AG09309 (cell line): ENCODE results near the gene PLOD3.

Experiments
- DNase-seq: peaks from one replicate; pipeline ENCODE4 v3.0.0-alpha.2; 2010; ENCODE audit warnings: low read depth
- H3K4me3 ChIP-seq: 2 replicates; pipeline ENCODE4 v1.5.1; 2011; ENCODE audit warnings: mild to moderate bottlenecking, low read depth, low read length, moderate library complexity; ENCODE audit not compliant: control insufficient read depth
- CTCF ChIP-seq: IDR thresholded peaks from 2 replicates; pipeline ENCODE4 v1.5.1; 2011; ENCODE audit warnings: mild to moderate bottlenecking, low read depth, low read length, inconsistent platforms; ENCODE audit not compliant: insufficient read depth, control insufficient read depth; ENCODE audit errors: missing control alignments

The PLOD3 gene

GRCh38 chr7:101160910-101161309 lies 56.5 kb downstream of the PLOD3 start:
- DNase-seq, result no peak
- TF ChIP-seq CTCF, result no peak
- H3K4me3 ChIP-seq, result no peak overlapping the region

- H3K4me3 ChIP-seq, result no peak overlapping the region
- no peak for TF ChIP-seq CTCF
- no peak for DNase-seq
These were observed 57.4 kb downstream of the PLOD3 start for GRCh38 chr7:101159696-101160674.

GRCh38 chr7:101156866-101157589 lies 60.4 kb downstream of the PLOD3 start:
- no peak for DNase-seq
- H3K4me3 ChIP-seq, result no peak overlapping the region
- TF ChIP-seq CTCF, result no peak

GRCh38 chr7:101156277-101156676 lies 61.1 kb downstream of the PLOD3 start:
- H3K4me3 ChIP-seq, result no peak overlapping the region
- peak; percentile 39 for TF ChIP-seq CTCF
- DNase-seq, result no peak
